LNCAP (cell line): ENCODE data around the gene HEBP2.

Source experiments
- CTCF ChIP-seq: fragments of 450-650 bp; IDR thresholded peaks from 2 replicates; pipeline ENCODE4 v1.5.1; 2017; ENCODE audit warnings: mild to moderate bottlenecking

Gene HEBP2

GRCh38 chr6:138410972-138411880 lies 7.2 kb downstream of the HEBP2 start:
- no peak for TF ChIP-seq CTCF

- TF ChIP-seq CTCF, result no peak
Observed at GRCh38 chr6:138415125-138415524, 11.1 kb downstream of the HEBP2 start.

DNA sequence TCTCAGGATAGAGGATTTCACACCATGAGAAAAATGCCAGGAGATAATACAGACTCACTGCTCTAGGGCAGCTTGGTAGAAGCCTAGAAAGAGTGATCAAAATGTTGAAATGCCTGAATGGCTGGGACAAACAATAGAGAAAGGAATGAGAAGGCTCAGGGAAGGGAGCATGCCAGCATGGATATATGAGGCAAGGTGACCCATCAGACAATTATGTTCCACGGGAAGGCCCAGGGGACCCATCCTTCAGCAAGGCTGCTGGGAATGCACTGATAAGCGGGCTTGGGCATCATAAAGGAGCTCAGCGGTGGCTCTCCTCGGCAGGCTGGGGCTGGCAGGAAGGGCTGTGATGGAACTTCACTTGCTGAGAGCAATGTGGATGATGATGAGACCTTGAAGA lies 12.2 kb downstream of the HEBP2 start:
- TF ChIP-seq CTCF, result no peak

DNA sequence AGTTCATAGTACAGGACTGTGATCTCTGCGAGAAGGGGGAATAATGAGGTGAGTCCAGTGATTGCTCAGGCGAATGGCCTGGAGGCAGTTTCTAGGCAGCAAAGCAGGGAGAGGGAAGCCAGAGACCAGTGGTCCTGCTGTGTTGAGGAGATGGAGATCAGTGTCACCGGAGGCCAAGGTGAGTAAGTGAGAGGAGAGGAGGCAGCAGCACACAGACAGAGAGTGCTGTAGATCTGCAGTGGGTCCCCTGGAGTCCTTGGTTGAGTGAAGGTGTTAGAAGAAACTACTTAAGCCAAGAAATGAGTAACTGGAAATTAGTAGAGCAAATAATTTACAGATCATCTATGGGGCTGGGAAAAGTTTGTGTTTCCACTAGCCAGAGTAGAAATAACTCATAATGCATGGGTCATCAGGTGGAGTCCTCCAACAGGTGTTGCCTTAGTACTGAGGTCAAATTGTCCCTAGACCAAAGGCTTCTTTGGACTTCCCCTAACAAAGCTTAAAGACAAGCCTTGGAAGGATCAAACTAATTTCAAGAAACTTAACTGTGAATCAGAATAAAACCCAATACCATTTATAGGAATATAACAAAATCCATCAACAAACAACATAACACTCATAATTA lies 13.6 kb downstream of the HEBP2 start:
- TF ChIP-seq CTCF, result no peak

- TF ChIP-seq CTCF, result no peak
Observed at GRCh38 chr6:138418118-138418742, 14.2 kb downstream of the HEBP2 start.

DNA sequence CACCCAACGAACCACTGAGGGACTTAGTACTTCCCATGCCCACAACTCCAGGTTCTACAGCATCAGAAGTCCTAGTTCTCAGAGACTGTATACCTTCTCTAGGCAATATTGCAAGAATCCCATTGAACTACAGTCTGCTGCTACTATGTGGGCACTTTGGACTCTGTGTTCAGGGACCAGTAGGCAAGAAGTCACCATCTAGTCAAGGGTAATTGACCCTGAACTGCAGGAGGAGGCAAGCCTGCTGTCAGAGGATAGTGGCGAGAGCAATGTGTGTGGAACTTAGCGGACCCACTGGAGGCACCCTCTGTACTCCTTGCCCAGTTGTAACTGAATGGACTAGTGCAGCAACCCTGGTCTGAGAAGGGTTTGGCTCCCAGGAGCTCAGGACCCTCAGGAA lies 15.7 kb downstream of the HEBP2 start:
- no peak for TF ChIP-seq CTCF

DNA sequence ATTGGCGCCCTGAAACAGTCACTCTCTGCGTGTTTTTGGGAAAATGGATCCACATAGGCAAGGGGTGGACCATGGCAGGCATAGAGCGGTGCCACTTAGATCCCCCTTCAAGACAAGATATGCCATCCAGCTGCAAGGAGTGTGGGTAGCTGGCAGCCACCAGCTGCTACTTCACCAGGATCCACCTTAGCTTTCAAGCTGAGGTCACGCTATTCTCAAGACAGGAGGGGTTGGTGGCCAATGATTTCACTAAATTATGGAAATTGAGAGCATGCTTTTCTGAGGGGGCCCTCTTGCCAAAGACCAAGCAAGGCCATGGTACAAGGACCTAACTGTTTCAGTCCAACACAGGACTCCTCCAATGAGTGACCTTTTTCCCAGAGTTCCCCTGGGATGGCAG lies 16.3 kb downstream of the HEBP2 start:
- TF ChIP-seq CTCF, result no peak
